ENCODE data around the gene SNX25.

- TF ChIP-seq POLR2A (IDR thresholded peaks at IDR 0.05): no peak
- TF ChIP-seq, protein P1, sequence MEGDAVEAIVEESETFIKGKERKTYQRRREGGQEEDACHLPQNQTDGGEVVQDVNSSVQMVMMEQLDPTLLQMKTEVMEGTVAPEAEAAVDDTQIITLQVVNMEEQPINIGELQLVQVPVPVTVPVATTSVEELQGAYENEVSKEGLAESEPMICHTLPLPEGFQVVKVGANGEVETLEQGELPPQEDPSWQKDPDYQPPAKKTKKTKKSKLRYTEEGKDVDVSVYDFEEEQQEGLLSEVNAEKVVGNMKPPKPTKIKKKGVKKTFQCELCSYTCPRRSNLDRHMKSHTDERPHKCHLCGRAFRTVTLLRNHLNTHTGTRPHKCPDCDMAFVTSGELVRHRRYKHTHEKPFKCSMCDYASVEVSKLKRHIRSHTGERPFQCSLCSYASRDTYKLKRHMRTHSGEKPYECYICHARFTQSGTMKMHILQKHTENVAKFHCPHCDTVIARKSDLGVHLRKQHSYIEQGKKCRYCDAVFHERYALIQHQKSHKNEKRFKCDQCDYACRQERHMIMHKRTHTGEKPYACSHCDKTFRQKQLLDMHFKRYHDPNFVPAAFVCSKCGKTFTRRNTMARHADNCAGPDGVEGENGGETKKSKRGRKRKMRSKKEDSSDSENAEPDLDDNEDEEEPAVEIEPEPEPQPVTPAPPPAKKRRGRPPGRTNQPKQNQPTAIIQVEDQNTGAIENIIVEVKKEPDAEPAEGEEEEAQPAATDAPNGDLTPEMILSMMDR (IDR thresholded peaks at IDR 0.05): no peak
- no peak for TF ChIP-seq EP300 (IDR thresholded peaks at IDR 0.05)
These were observed 103.3 kb downstream of the SNX25 start for GRCh38 chr4:185312699-185313098.
